IMR-90 (cell line): ENCODE data around the gene BCAS1. TPM values are rescaled to one million over a fixed set of nuclear protein-coding genes. Genes with fewer than 3 reads are reported as not detected.
A peak's percentile ranks its signal among the peaks of the same experiment; 100 is the strongest.

Source experiments
- ATAC-seq: fragments of 200-7000 bp; cut with Tn5 transposase; 2 replicates; pipeline ENCODE4 v1.9.1; 2020; ENCODE audit warnings: low read depth, mild to moderate bottlenecking, moderate library complexity
- BruUV-seq: library from RNA; stranded (reverse); fragments of 400-500 nt; replicated peaks from 2 replicates; lab custom pipeline; 2021; lab: Mats Ljungman, UMichigan
- CTCF ChIA-PET: fragments of 300-600 bp; formaldehyde crosslinking; extraction: SDS; loops from one replicate; lab custom pipeline; 2021; ENCODE audit warnings: antibody characterized with exemption; lab: Yijun Ruan, JAX
- POLR2A ChIA-PET: fragments of 300-600 bp; sonication (Branson Sonifier 250); formaldehyde crosslinking; loops from one replicate; lab custom pipeline; 2022; ENCODE audit warnings: antibody characterized with exemption; ENCODE audit not compliant: unreplicated experiment; lab: Charles Lee
- DNase-seq: peaks from one replicate; pipeline ENCODE4 v3.0.0; 2013
- H2AFZ ChIP-seq: replicated peaks from 2 replicates; pipeline ENCODE3; 2013; ENCODE audit warnings: low read length, mild to moderate bottlenecking; ENCODE audit not compliant: poor library complexity
- H2AK5ac ChIP-seq: 2 replicates; pipeline ENCODE4 v1.6.1; 2013; ENCODE audit warnings: low read depth, low read length, inconsistent platforms
- H2AK9ac ChIP-seq: replicated peaks from 2 replicates; pipeline ENCODE3; 2013; ENCODE audit warnings: mild to moderate bottlenecking, low read depth, low read length, moderate library complexity; ENCODE audit not compliant: poor library complexity
- H2BK120ac ChIP-seq: 2 replicates; pipeline ENCODE4 v1.6.1; 2013; ENCODE audit warnings: low read depth, low read length, inconsistent platforms
- H2BK15ac ChIP-seq: 3 replicates; pipeline ENCODE4 v1.6.1; 2013; ENCODE audit warnings: low read depth, low read length, inconsistent platforms
- H2BK20ac ChIP-seq: 2 replicates; pipeline ENCODE4 v1.6.1; 2013; ENCODE audit warnings: low read depth, mild to moderate bottlenecking, inconsistent platforms, low read length, moderate library complexity
- H2BK5ac ChIP-seq: 2 replicates; pipeline ENCODE4 v1.6.1; 2013; ENCODE audit warnings: mild to moderate bottlenecking, low read depth, low read length, inconsistent platforms; ENCODE audit not compliant: poor library complexity, severe bottlenecking
- H3K14ac ChIP-seq: replicated peaks from 2 replicates; pipeline ENCODE4 v1.6.1; 2013; ENCODE audit warnings: low read depth, low read length, inconsistent platforms
- H3K18ac ChIP-seq: 2 replicates; pipeline ENCODE4 v1.6.1; 2013; ENCODE audit warnings: low read depth, low read length, control low read depth
- H3K23ac ChIP-seq: 2 replicates; pipeline ENCODE4 v1.6.1; 2013; ENCODE audit warnings: low read depth, low read length, inconsistent platforms
- H3K27ac ChIP-seq: 2 replicates; pipeline ENCODE4 v1.5.1; 2013; ENCODE audit warnings: mild to moderate bottlenecking, control low read depth, low read length; ENCODE audit not compliant: insufficient read depth
- H3K27me3 ChIP-seq: 2 replicates; pipeline ENCODE4 v1.6.1; 2013; ENCODE audit warnings: low read length; ENCODE audit not compliant: control insufficient read depth, insufficient read depth
- H3K36me3 ChIP-seq: 2 replicates; pipeline ENCODE4 v1.6.1; 2013; ENCODE audit warnings: low read length, mixed read lengths; ENCODE audit not compliant: control insufficient read depth, insufficient read depth
- H3K4ac ChIP-seq: 2 replicates; pipeline ENCODE4 v1.6.1; 2013; ENCODE audit warnings: low read depth, low read length, inconsistent platforms
- H3K4me1 ChIP-seq: 2 replicates; pipeline ENCODE4 v1.6.1; 2013; ENCODE audit warnings: low read length, mixed read lengths; ENCODE audit not compliant: control insufficient read depth, insufficient read depth
- H3K4me2 ChIP-seq: 2 replicates; pipeline ENCODE4 v1.6.1; 2013; ENCODE audit warnings: low read depth, mild to moderate bottlenecking, control low read depth, low read length, moderate library complexity
- H3K4me3 ChIP-seq: 2 replicates; pipeline ENCODE4 v1.5.1; 2013; ENCODE audit warnings: low read depth, mild to moderate bottlenecking, control low read depth, low read length, moderate library complexity; ENCODE audit not compliant: insufficient read depth
- H3K56ac ChIP-seq: 2 replicates; pipeline ENCODE4 v1.6.1; 2013; ENCODE audit warnings: low read length, inconsistent platforms; ENCODE audit not compliant: insufficient read depth; ENCODE audit errors: extremely low read depth
- H3K79me1 ChIP-seq, 2 experiments: 2 replicates each; pipeline ENCODE4 v1.6.1; 2013; ENCODE audit warnings: low read length in 2 of 2, inconsistent platforms in 1 of 2, low read depth in 1 of 2
- H3K9ac ChIP-seq: 2 replicates; pipeline ENCODE4 v1.6.1; 2013; ENCODE audit warnings: low read depth, low read length, control low read depth
- H3K9me1 ChIP-seq: 2 replicates; pipeline ENCODE4 v1.6.1; 2013; ENCODE audit warnings: low read length, inconsistent platforms; ENCODE audit not compliant: insufficient read depth
- H3K9me3 ChIP-seq: 2 replicates; pipeline ENCODE4 v1.6.1; 2013; ENCODE audit warnings: low read length; ENCODE audit not compliant: control insufficient read depth, insufficient read depth
- H4K20me1 ChIP-seq: 2 replicates; pipeline ENCODE4 v1.6.1; 2013; ENCODE audit warnings: low read length, inconsistent platforms; ENCODE audit not compliant: insufficient read depth
- H4K5ac ChIP-seq: 2 replicates; pipeline ENCODE4 v1.6.1; 2013; ENCODE audit warnings: mild to moderate bottlenecking, low read depth, low read length, control low read depth
- H4K8ac ChIP-seq, 2 experiments: 2 replicates each; pipeline ENCODE4 v1.6.1; 2013; ENCODE audit warnings: low read depth in 2 of 2, low read length in 2 of 2, control low read depth in 1 of 2, inconsistent platforms in 1 of 2
- H4K91ac ChIP-seq: 2 replicates; pipeline ENCODE4 v1.6.1; 2013; ENCODE audit warnings: low read depth, low read length, inconsistent platforms; ENCODE audit not compliant: insufficient read depth
- BHLHE40 ChIP-seq: fragments of 150-350 bp; IDR thresholded peaks from 2 replicates; pipeline ENCODE4 v1.6.1; 2016; ENCODE audit warnings: mild to moderate bottlenecking, low read depth, low read length
- CEBPB ChIP-seq: IDR thresholded peaks from 2 replicates; pipeline ENCODE4 v1.6.1; 2012; ENCODE audit warnings: low read depth, low read length, improper control_type of control experiment
- CHD1 ChIP-seq: IDR thresholded peaks from 2 replicates; pipeline ENCODE4 v1.6.1; 2012; ENCODE audit warnings: low read depth, low read length, improper control_type of control experiment
- FOS ChIP-seq: fragments of 150-350 bp; IDR thresholded peaks from 2 replicates; pipeline ENCODE4 v1.6.1; 2016; ENCODE audit warnings: low read depth, low read length
- MAZ ChIP-seq: IDR thresholded peaks from 2 replicates; pipeline ENCODE4 v1.6.1; 2012; ENCODE audit warnings: low read depth, mild to moderate bottlenecking, low read length, improper control_type of control experiment, moderate library complexity, borderline replicate concordance
- NFE2L2 ChIP-seq: fragments of 150-350 bp; IDR thresholded peaks from 2 replicates; pipeline ENCODE4 v1.6.1; 2016; ENCODE audit warnings: low read depth, mild to moderate bottlenecking, low read length
- POLR2A ChIP-seq: IDR thresholded peaks from 2 replicates; pipeline ENCODE4 v1.6.1; 2012; ENCODE audit warnings: mild to moderate bottlenecking, low read depth, low read length
- RCOR1 ChIP-seq: IDR thresholded peaks from 2 replicates; pipeline ENCODE4 v1.6.1; 2012; ENCODE audit warnings: mild to moderate bottlenecking, low read length, improper control_type of control experiment; ENCODE audit not compliant: insufficient replicate concordance
- RFX5 ChIP-seq: IDR thresholded peaks from 2 replicates; pipeline ENCODE4 v1.8.0; 2012; ENCODE audit warnings: low read depth, mild to moderate bottlenecking, low read length, moderate library complexity
- SMC3 ChIP-seq: fragments of 150-350 bp; IDR thresholded peaks from 2 replicates; pipeline ENCODE4 v1.6.1; 2016; ENCODE audit warnings: low read depth, mild to moderate bottlenecking, antibody characterized with exemption, low read length, moderate library complexity
- WGBS, 2 experiments: methylation state at CpG; one replicate each; pipeline versions ENCODE4 v1.1.5 to v1.1.7; 2013; ENCODE audit warnings: missing lambda C conversion rate in 2 of 2; ENCODE audit not compliant: insufficient read length in 1 of 2; ENCODE audit errors: extremely low coverage in 2 of 2; 5-methylcytosine and 5-hydroxymethylcytosine counted together
- dilution Hi-C: fragments of 300-500 bp; cut with HindIII; formaldehyde crosslinking; loops from one replicate; pipeline ENCODE4 v1.14.3; 2018; ENCODE audit warnings: low sequenced_read_pairs; ENCODE audit not compliant: unreplicated experiment
- in situ Hi-C: fragments of 300-500 bp; cut with MboI; formaldehyde crosslinking; loops from 3 replicates; pipeline ENCODE4 v1.14.3; 2019; ENCODE audit warnings: low sequenced_read_pairs, inconsistent platforms, mixed read lengths
- intact Hi-C: fragments of 100-400 bp; cut with micrococcal nuclease; formaldehyde crosslinking; loops from 2 replicates; pipeline ENCODE4 v1.10.0; 2022
- polyA plus RNA-seq, 3 experiments: library from polyadenylated mRNA; depleted of rRNA; stranded (reverse); fragments of >200 nt; gene quantifications; 2 replicates each; pipeline ENCODE4 v1.2.3, GENCODE V29; 2012; ENCODE audit warnings: low replicate concordance in 1 of 3
- total RNA-seq: library from RNA; depleted of rRNA; stranded (reverse); fragments of >200 nt; gene quantifications from 2 replicates; pipeline ENCODE4 v1.2.3, GENCODE V29; 2012
- TF ChIP-seq, protein P1 (sequence below): conservative IDR thresholded peaks from 2 replicates; pipeline ENCODE4 v1.5.1; 2012; ENCODE audit warnings: mild to moderate bottlenecking, low read depth, low read length, improper control_type of control experiment

The BCAS1 gene
- total and polyA plus RNA-seq, 2 of the 4 experiments (the other 2 are of a cell fraction), result under 0.01 TPM; not detected in 1

DNA sequence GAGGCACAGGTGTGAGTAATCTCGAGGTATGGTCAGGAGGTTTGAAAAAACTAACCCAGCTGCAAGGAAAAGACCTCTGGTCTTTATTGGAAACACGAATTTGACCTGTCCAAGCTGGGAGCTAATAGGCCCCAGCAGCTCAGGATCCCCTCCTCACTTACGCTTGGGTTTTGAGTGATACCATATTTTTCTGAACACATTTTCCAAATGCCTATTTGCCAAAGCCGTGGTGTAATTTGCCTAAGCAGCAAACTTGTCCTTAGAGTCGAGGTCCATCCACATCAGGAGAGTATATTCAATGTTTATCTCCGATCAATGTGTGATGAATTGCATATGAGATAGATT, 128.0 kb downstream of the BCAS1 start:
- Histone ChIP-seq H2BK120ac (peak overlapping the region; percentile 30; the same call in 1 of the 2 replicates), H2BK15ac (peak overlapping the region; percentile 53; the same call in 1 of the 3 replicates), H3K4me2 (no peak overlapping the region), H2BK20ac (peak overlapping the region; percentile 33; the same call in 1 of the 2 replicates), H4K8ac (peak overlapping the region; percentile 52 to 72; a peak in 3 of 4 replicates), H3K4ac (peak overlapping the region; percentile 67), H2AK9ac (peak overlapping the region; percentile 31), H3K23ac (peak overlapping the region; percentile 44; the same call in 1 of the 2 replicates), H3K27me3 (no peaks in the 10 kb centered on the region), H2BK5ac (no peak overlapping the region), H3K9ac (no peak overlapping the region), H3K79me1 (no peaks in the 10 kb centered on the region; a peak in 1 of 4 replicates), H3K4me1 (peaks cover 8% of the 10 kb centered on the region), H3K18ac (no peak overlapping the region), H3K9me1 (peaks cover 4% of the 10 kb centered on the region; the same call in 1 of the 2 replicates), H3K56ac (no peak overlapping the region), H4K5ac (no peak overlapping the region), H3K4me3 (no peak overlapping the region), H3K14ac (peak overlapping the region; percentile 64; the same call in 1 of the 2 replicates), H3K27ac (no peak overlapping the region), H3K36me3 (no peaks in the 10 kb centered on the region), H3K9me3 (no peaks in the 10 kb centered on the region), H2AK5ac (peak overlapping the region; percentile 50; the same call in 1 of the 2 replicates), H2AFZ (peak overlapping the region; percentile 84), H4K20me1 (no peaks in the 10 kb centered on the region), H4K91ac (no peak overlapping the region)
- POLR2A ChIA-PET, result no interaction called here
- intact Hi-C loops, result loop anchor here (5.0 kb wide), 1 partner anchor 255 kb away; no protein-coding TSS in a partner anchor
- CTCF ChIA-PET, result no interaction called here
- dilution Hi-C loops, result no loop called here
- ATAC-seq (no peak), DNase-seq (no peak)
- TF ChIP-seq MAZ (no peak), FOS (no peak), POLR2A (no peak), NFE2L2 (no peak), BHLHE40 (no peak), CEBPB (no peak), RCOR1 (no peak), SMC3 (no peak), CHD1 (no peak), RFX5 (no peak)
- TF ChIP-seq, protein P1, sequence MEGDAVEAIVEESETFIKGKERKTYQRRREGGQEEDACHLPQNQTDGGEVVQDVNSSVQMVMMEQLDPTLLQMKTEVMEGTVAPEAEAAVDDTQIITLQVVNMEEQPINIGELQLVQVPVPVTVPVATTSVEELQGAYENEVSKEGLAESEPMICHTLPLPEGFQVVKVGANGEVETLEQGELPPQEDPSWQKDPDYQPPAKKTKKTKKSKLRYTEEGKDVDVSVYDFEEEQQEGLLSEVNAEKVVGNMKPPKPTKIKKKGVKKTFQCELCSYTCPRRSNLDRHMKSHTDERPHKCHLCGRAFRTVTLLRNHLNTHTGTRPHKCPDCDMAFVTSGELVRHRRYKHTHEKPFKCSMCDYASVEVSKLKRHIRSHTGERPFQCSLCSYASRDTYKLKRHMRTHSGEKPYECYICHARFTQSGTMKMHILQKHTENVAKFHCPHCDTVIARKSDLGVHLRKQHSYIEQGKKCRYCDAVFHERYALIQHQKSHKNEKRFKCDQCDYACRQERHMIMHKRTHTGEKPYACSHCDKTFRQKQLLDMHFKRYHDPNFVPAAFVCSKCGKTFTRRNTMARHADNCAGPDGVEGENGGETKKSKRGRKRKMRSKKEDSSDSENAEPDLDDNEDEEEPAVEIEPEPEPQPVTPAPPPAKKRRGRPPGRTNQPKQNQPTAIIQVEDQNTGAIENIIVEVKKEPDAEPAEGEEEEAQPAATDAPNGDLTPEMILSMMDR, result no peak
- in situ Hi-C loops, result loop anchor here (5.0 to 25.0 kb wide), 3 partner anchors 365 to 1455 kb away; no protein-coding TSS in a partner anchor
- BruUV-seq, result no TSS peak
- WGBS, 2 experiments, result no CpG with 5 or more reads among the region's 6 CpGs
